ENCODE results near the gene MSH3.

The MSH3 gene

DNA sequence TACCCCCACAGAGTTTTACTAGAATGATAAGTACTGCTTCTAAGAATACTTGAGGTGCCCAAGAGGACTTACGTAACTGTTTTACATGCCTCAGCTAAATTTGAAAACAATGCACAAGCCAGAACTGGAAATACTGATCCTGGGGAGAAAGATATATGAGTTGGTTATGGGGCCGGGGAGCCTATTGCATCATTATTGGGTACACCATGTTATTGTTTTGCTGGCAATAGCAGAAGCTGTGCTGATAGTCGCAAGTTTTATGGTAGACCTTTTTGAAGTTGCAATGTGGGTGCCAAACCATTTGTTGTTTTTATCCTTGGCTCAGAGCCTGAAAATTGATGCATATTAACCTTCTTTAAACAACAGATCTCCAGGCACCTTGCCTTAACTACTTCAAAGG is 108.8 kb downstream of the MSH3 start:
- no peak overlapping the region for H2AFZ ChIP-seq (ENCODE audit: low read length)
- no peaks in the 10 kb centered on the region for H4K20me1 ChIP-seq (ENCODE audit: insufficient read depth, low read length, poor library complexity, severe bottlenecking)
- H3K4me3 ChIP-seq (ENCODE audit: low read length, poor library complexity, severe bottlenecking) = no peak overlapping the region
- no peaks in the 10 kb centered on the region for H3K27me3 ChIP-seq (ENCODE audit: insufficient read depth, low read length, poor library complexity, severe bottlenecking)
- peaks cover 12% of the 10 kb centered on the region for H3K36me3 ChIP-seq (ENCODE audit: insufficient read depth, low read length)
- H3F3A ChIP-seq (ENCODE audit: low read depth) = no peaks in the 10 kb centered on the region
- no peaks in the 10 kb centered on the region for H3K4me1 ChIP-seq (ENCODE audit: insufficient read depth, low read length, poor library complexity, severe bottlenecking)
- no peaks in the 10 kb centered on the region for H3K79me2 ChIP-seq (ENCODE audit: insufficient read depth, low read length)
- no peak overlapping the region for H3K9ac ChIP-seq (ENCODE audit: low read depth, low read length, poor library complexity, severe bottlenecking)
- no peaks in the 10 kb centered on the region for H3K9me2 ChIP-seq (replicated peaks; ENCODE audit: low read depth, low read length)
- no peaks in the 10 kb centered on the region for H3K9me3 ChIP-seq (ENCODE audit: insufficient read depth, low read depth, low read length)
- no peak overlapping the region for H3K4me2 ChIP-seq (ENCODE audit: low read depth, low read length, poor library complexity, severe bottlenecking)
- TF ChIP-seq EZH2phosphoT487 (IDR thresholded peaks at IDR 0.05; ENCODE audit: borderline replicate concordance) = no peak
- TF ChIP-seq, protein P1, sequence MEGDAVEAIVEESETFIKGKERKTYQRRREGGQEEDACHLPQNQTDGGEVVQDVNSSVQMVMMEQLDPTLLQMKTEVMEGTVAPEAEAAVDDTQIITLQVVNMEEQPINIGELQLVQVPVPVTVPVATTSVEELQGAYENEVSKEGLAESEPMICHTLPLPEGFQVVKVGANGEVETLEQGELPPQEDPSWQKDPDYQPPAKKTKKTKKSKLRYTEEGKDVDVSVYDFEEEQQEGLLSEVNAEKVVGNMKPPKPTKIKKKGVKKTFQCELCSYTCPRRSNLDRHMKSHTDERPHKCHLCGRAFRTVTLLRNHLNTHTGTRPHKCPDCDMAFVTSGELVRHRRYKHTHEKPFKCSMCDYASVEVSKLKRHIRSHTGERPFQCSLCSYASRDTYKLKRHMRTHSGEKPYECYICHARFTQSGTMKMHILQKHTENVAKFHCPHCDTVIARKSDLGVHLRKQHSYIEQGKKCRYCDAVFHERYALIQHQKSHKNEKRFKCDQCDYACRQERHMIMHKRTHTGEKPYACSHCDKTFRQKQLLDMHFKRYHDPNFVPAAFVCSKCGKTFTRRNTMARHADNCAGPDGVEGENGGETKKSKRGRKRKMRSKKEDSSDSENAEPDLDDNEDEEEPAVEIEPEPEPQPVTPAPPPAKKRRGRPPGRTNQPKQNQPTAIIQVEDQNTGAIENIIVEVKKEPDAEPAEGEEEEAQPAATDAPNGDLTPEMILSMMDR (conservative IDR thresholded peaks at IDR 0.05; ENCODE audit: low read length) = no peak

DNA sequence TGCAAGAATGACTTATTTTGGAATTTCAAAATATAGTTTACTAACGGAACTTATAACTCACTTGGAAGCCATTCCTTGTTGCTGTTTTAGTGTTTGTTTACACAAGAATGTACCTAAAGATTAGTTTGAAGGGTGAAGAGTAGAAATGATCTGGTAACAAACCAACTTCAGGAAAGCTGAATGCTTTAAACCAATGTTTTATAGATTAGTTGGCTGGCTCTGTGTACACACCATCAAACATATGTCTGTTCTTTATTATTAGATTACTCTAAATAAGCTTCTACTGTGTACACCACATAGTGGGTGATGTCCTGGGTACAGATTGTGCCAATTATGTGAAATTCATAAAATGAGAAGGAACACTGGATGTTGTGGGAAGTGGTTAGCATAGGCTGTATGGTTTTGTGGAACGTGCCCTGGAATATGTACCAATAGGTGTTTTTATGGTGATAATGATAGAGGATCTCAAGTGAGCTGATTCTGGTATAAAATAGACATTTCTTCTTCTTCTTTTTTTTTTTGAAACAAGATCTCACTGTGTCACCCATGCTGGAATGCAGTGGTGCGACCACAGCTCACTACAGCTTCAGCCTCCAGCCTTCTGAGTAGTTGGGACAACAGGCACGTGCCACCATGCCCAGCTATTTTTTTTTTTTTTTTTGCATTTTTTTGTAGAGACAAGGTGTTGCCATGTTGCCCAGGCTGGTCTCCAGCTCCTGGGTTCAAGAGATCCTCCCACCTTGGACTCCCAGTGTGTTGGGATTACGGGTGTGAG is 109.6 kb downstream of the MSH3 start:
- Histone ChIP-seq H3K4me2 (ENCODE audit: low read depth, low read length, poor library complexity, severe bottlenecking) (no peak overlapping the region), H3K79me2 (ENCODE audit: insufficient read depth, low read length) (no peaks in the 10 kb centered on the region), H3K9ac (ENCODE audit: low read depth, low read length, poor library complexity, severe bottlenecking) (no peak overlapping the region), H3K9me3 (ENCODE audit: insufficient read depth, low read depth, low read length) (no peaks in the 10 kb centered on the region), H3K9me2 (replicated peaks; ENCODE audit: low read depth, low read length) (no peaks in the 10 kb centered on the region), H3F3A (ENCODE audit: low read depth) (no peaks in the 10 kb centered on the region), H2AFZ (ENCODE audit: low read length) (no peak overlapping the region), H3K4me1 (ENCODE audit: insufficient read depth, low read length, poor library complexity, severe bottlenecking) (no peaks in the 10 kb centered on the region), H3K27me3 (ENCODE audit: insufficient read depth, low read length, poor library complexity, severe bottlenecking) (no peaks in the 10 kb centered on the region), H4K20me1 (ENCODE audit: insufficient read depth, low read length, poor library complexity, severe bottlenecking) (no peaks in the 10 kb centered on the region), H3K36me3 (ENCODE audit: insufficient read depth, low read length) (peaks cover 20% of the 10 kb centered on the region), H3K4me3 (ENCODE audit: low read length, poor library complexity, severe bottlenecking) (no peak overlapping the region)
- TF ChIP-seq EZH2phosphoT487 (IDR thresholded peaks at IDR 0.05; ENCODE audit: borderline replicate concordance) = no peak
- TF ChIP-seq, protein P1 (conservative IDR thresholded peaks at IDR 0.05; ENCODE audit: low read length) = no peak

DNA sequence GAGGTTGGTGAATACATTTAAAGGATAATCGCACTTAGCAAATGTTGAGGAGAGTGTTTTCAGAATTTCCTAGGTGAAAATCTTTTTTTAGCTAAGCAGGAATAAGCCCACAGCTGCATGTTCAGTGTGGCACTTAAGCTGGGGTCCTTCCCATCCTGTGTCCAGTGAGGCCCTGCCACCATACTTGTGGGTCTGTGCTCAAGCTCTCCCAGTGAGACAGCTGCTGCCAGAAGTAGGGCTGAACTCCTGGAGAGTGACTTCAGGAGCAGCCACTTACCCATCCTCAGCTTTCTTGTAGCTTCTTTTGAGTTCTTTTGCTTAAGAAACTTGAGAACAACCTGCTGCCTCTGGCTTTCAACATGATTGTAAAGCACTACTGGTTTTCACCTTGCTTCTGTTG is 110.3 kb downstream of the MSH3 start:
- Histone ChIP-seq H4K20me1 (ENCODE audit: insufficient read depth, low read length, poor library complexity, severe bottlenecking) (no peaks in the 10 kb centered on the region), H3F3A (ENCODE audit: low read depth) (no peaks in the 10 kb centered on the region), H3K27me3 (ENCODE audit: insufficient read depth, low read length, poor library complexity, severe bottlenecking) (no peaks in the 10 kb centered on the region), H3K4me3 (ENCODE audit: low read length, poor library complexity, severe bottlenecking) (no peak overlapping the region), H3K9ac (ENCODE audit: low read depth, low read length, poor library complexity, severe bottlenecking) (no peak overlapping the region), H3K36me3 (ENCODE audit: insufficient read depth, low read length) (peaks cover 20% of the 10 kb centered on the region), H3K4me2 (ENCODE audit: low read depth, low read length, poor library complexity, severe bottlenecking) (no peak overlapping the region), H3K4me1 (ENCODE audit: insufficient read depth, low read length, poor library complexity, severe bottlenecking) (no peaks in the 10 kb centered on the region), H3K79me2 (ENCODE audit: insufficient read depth, low read length) (no peaks in the 10 kb centered on the region), H3K9me3 (ENCODE audit: insufficient read depth, low read depth, low read length) (no peaks in the 10 kb centered on the region), H3K9me2 (replicated peaks; ENCODE audit: low read depth, low read length) (no peaks in the 10 kb centered on the region), H2AFZ (ENCODE audit: low read length) (no peak overlapping the region)
- no peak for TF ChIP-seq EZH2phosphoT487 (IDR thresholded peaks at IDR 0.05; ENCODE audit: borderline replicate concordance)
- TF ChIP-seq, protein P1 (conservative IDR thresholded peaks at IDR 0.05; ENCODE audit: low read length) = no peak

Data from Loucy (cell line).